Common myeloid progenitor, CD34-positive (primary cell): ENCODE results near the gene PHF2.

Source experiments
- CTCF ChIA-PET: fragments of 350-600 bp; sonication (Branson Sonifier 250); formaldehyde crosslinking; loops from one replicate; lab custom pipeline; 2021; ENCODE audit warnings: antibody characterized with exemption; lab: Charles Lee
- POLR2A ChIA-PET: fragments of 350-600 bp; sonication (Branson Sonifier 250); formaldehyde crosslinking; loops from one replicate; lab custom pipeline; 2021; ENCODE audit warnings: antibody characterized with exemption; lab: Charles Lee
- DNase-seq, 3 donors: peaks; one replicate each; pipeline versions ENCODE4 v3.0.0 to v3.0.0-alpha.2; 2013
- H3K27ac ChIP-seq, 2 experiments: 1 replicate in 1 of 2; 2 replicates in 1 of 2; pipeline ENCODE4 v1.7.0; 2013; ENCODE audit warnings: inconsistent platforms in 2 of 2, low read length in 2 of 2, mild to moderate bottlenecking in 2 of 2, low read depth in 1 of 2, moderate library complexity in 1 of 2; ENCODE audit not compliant: severe bottlenecking in 2 of 2, insufficient read depth in 1 of 2, poor library complexity in 1 of 2
- H3K27me3 ChIP-seq, 5 experiments: replicated peaks in 2 of 5; 1 replicate in 3 of 5; 2 replicates in 2 of 5; pipeline versions ENCODE4 v1.6.1 to v1.7.0; 2013; ENCODE audit warnings: low read length in 4 of 5, mild to moderate bottlenecking in 2 of 5, moderate library complexity in 2 of 5, inconsistent platforms in 1 of 5; ENCODE audit not compliant: insufficient read depth in 5 of 5, control insufficient read depth in 4 of 5
- H3K36me3 ChIP-seq, 4 experiments: 1 replicate in 2 of 4; 2 replicates in 2 of 4; pipeline versions ENCODE4 v1.6.1 to v1.7.0; 2013; ENCODE audit warnings: low read length in 3 of 4, control low read depth in 1 of 4, mild to moderate bottlenecking in 1 of 4; ENCODE audit not compliant: control insufficient read depth in 4 of 4, insufficient read depth in 4 of 4
- H3K4me1 ChIP-seq, 4 experiments: 1 replicate in 3 of 4; 2 replicates in 1 of 4; pipeline versions ENCODE4 v1.6.1 to v1.7.1; 2013; ENCODE audit warnings: low read length in 3 of 4, mild to moderate bottlenecking in 3 of 4, control low read depth in 1 of 4, inconsistent platforms in 1 of 4, moderate library complexity in 1 of 4; ENCODE audit not compliant: control insufficient read depth in 4 of 4, insufficient read depth in 4 of 4; ENCODE audit errors: control extremely low read depth in 1 of 4
- H3K4me3 ChIP-seq, 7 experiments: 1 replicate in 4 of 7; 2 replicates in 3 of 7; pipeline versions ENCODE4 v1.5.1 to v1.7.0; 2013; ENCODE audit warnings: mild to moderate bottlenecking in 7 of 7, low read length in 6 of 7, moderate library complexity in 6 of 7, inconsistent platforms in 2 of 7, low read depth in 2 of 7, control low read depth in 1 of 7; ENCODE audit not compliant: insufficient read depth in 4 of 7, control insufficient read depth in 1 of 7; ENCODE audit errors: extremely low read depth in 1 of 7
- H3K9me3 ChIP-seq, 5 experiments: 1 replicate in 4 of 5; 2 replicates in 1 of 5; pipeline versions ENCODE4 v1.6.1 to v1.7.1; 2013; ENCODE audit warnings: low read length in 4 of 5, mild to moderate bottlenecking in 2 of 5, inconsistent platforms in 1 of 5, low read depth in 1 of 5, moderate library complexity in 1 of 5; ENCODE audit not compliant: control insufficient read depth in 4 of 5, insufficient read depth in 2 of 5; ENCODE audit errors: control extremely low read depth in 1 of 5
- WGBS: methylation state at CpG from one replicate; pipeline ENCODE4 v1.1.5; 2013; ENCODE audit not compliant: insufficient coverage; 5-methylcytosine and 5-hydroxymethylcytosine counted together

The PHF2 gene

DNA sequence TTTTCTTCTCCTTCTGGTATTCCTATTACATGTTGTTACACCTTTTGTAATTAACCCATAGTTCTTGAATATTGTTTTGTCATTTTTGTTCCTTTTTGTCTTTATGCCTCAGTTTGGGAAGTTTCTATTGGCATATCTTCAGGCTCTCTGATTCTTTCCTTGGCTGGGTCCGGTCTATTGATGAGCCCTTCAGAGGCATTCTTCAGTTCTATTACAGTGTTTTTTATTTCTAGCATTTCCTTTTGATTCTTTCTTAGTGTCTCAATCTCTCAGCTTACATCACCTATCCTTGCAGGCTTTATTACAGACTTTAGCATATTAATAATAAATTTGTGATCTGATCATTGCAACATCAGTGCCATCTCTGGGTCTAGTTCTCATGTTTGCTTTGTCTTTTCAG, 33.8 kb downstream of the PHF2 start:
- WGBS: 80% methylated on average over 1 of the region's 1 CpG
- no peaks in the 10 kb centered on the region for H3K27me3 ChIP-seq
- no peak for DNase-seq
- H3K4me1 ChIP-seq: peaks cover 0 to 9% (median 3%) of the 10 kb centered on the region in 4 experiments
- POLR2A ChIA-PET: no interaction called here
- peaks cover 0 to 2% (median 0%) of the 10 kb centered on the region in 4 experiments for H3K36me3 ChIP-seq
- CTCF ChIA-PET: no interaction called here
- peaks cover 0 to 25% (median 4%) of the 10 kb centered on the region in 5 experiments for H3K9me3 ChIP-seq
- H3K4me3 ChIP-seq: no peak overlapping the region
- H3K27ac ChIP-seq: no peak overlapping the region

- no peak overlapping the region for H3K4me3 ChIP-seq
- no peak for DNase-seq
- peaks cover 0 to 9% (median 3%) of the 10 kb centered on the region in 4 experiments for H3K4me1 ChIP-seq
- H3K36me3 ChIP-seq: no peaks in the 10 kb centered on the region
- CTCF ChIA-PET: no interaction called here
- peaks cover 0 to 18% (median 4%) of the 10 kb centered on the region in 5 experiments for H3K9me3 ChIP-seq
- H3K27me3 ChIP-seq: no peaks in the 10 kb centered on the region
- POLR2A ChIA-PET: no interaction called here
- no CpG with 5 or more reads among the region's 2 CpGs for WGBS
- no peak overlapping the region for H3K27ac ChIP-seq
These were observed 35.8 kb downstream of the PHF2 start for GRCh38 chr9:93612052-93612795.

GRCh38 chr9:93612796-93613154, 36.4 kb downstream of the PHF2 start:
- Histone ChIP-seq H3K36me3 (no peaks in the 10 kb centered on the region), H3K4me1 (peaks cover 0 to 9% (median 3%) of the 10 kb centered on the region in 4 experiments), H3K27me3 (no peaks in the 10 kb centered on the region), H3K9me3 (peaks cover 0 to 17% (median 4%) of the 10 kb centered on the region in 5 experiments), H3K27ac (no peak overlapping the region), H3K4me3 (no peak overlapping the region)
- DNase-seq: peak in 2 of 3 donors; percentile 13 to 40
- WGBS: 50% methylated on average over 2 of the region's 5 CpGs
- CTCF ChIA-PET: no interaction called here
- POLR2A ChIA-PET: no interaction called here

- DNase-seq: no peak
These were observed 36.8 kb downstream of the PHF2 start for GRCh38 chr9:93613174-93613573.

DNA sequence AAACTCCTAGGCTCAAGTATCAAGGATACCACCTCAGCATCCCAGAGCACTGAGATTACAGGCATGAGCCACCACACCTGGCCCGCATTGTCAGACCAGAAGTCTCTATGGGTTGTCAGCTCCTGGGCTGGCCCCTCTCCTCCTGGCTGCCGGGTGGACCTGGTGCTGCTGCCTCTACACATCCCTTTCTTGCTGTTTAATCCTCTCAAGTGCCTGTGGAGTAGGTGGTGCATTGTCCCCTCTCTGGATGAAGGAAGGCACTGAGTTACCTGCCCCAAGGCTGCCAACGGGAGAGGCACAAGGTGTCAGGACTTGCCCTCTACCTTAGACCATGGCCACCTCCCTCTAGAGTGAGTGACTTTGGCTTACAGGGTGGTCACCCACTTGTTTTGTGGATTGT, 37.4 kb downstream of the PHF2 start:
- no peak overlapping the region for H3K4me3 ChIP-seq
- no peaks in the 10 kb centered on the region for H3K27me3 ChIP-seq
- H3K9me3 ChIP-seq: peaks cover 0 to 14% (median 4%) of the 10 kb centered on the region in 5 experiments
- WGBS: 50% methylated on average over 2 of the region's 3 CpGs
- H3K27ac ChIP-seq: no peak overlapping the region
- ChIA-PET POLR2A (interaction anchor here (0.6 kb wide), 1 partner anchor 53 kb away, joined by 4 read pairs; no protein-coding TSS in a partner anchor), CTCF (no interaction called here)
- DNase-seq: no peak
- peaks cover 0 to 9% (median 3%) of the 10 kb centered on the region in 4 experiments for H3K4me1 ChIP-seq
- H3K36me3 ChIP-seq: no peaks in the 10 kb centered on the region

More at GRCh38 chr9:93613174-93613573, 36.8 kb downstream of the PHF2 start:
- Histone ChIP-seq H3K4me3 (no peak overlapping the region), H3K9me3 (peaks cover 0 to 14% (median 4%) of the 10 kb centered on the region in 5 experiments), H3K36me3 (no peaks in the 10 kb centered on the region), H3K27ac (no peak overlapping the region), H3K27me3 (no peaks in the 10 kb centered on the region), H3K4me1 (peaks cover 0 to 9% (median 3%) of the 10 kb centered on the region in 4 experiments)
- POLR2A ChIA-PET: no interaction called here
- CTCF ChIA-PET: no interaction called here
- 96% methylated on average over 3 of the region's 5 CpGs for WGBS

DNA sequence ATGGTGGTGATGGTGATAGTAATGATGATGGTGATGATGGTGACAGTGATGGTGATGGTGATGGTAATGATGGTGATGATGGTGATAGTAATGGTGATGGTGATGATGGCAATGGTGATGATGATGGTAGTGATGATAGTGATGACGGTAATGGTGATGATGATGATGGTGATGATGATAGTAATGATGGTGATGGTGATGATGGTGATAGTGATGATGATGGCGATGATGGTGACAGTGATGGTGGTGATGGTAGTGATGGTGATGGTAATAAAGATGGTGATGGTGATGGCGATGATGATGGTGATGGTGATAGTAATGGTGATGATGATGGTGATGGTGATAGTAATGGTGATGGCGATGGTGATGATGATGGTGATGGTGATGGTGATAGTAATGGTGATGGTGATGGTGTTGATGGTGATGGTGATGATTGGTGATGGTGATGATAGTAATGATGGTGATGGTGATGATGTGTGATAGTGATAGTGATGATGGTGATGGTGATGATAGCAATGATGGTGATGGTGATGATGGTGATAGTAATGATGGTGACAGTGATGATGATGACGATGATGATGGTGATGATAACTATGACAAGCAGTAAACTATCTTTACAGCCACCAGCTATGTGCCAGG, 38.6 kb downstream of the PHF2 start:
- no peaks in the 10 kb centered on the region for H3K27me3 ChIP-seq
- POLR2A ChIA-PET: interaction anchor here (0.7 kb wide), 1 partner anchor 1538 kb away, joined by 3 read pairs; no protein-coding TSS in a partner anchor
- no peak overlapping the region for H3K27ac ChIP-seq
- no peak for DNase-seq
- 80% methylated on average over 5 of the region's 5 CpGs for WGBS
- CTCF ChIA-PET: interaction anchor here (0.8 kb wide), 1 partner anchor 11 kb away, joined by 3 read pairs; no protein-coding TSS in a partner anchor
- H3K4me3 ChIP-seq: no peak overlapping the region
- peaks cover 0 to 8% (median under 1%) of the 10 kb centered on the region in 5 experiments for H3K9me3 ChIP-seq
- H3K4me1 ChIP-seq: peaks cover 0 to 9% (median 3%) of the 10 kb centered on the region in 4 experiments
- H3K36me3 ChIP-seq: no peaks in the 10 kb centered on the region

GRCh38 chr9:93616044-93616443, 39.7 kb downstream of the PHF2 start:
- POLR2A ChIA-PET: no interaction called here
- 100% methylated on average over 1 of the region's 2 CpGs for WGBS

More at GRCh38 chr9:93616044-93616443, 39.7 kb downstream of the PHF2 start:
- H3K9me3 ChIP-seq: no peaks in the 10 kb centered on the region
- CTCF ChIA-PET: no interaction called here
- H3K4me1 ChIP-seq: peaks cover 0 to 9% (median 3%) of the 10 kb centered on the region in 4 experiments
- no peaks in the 10 kb centered on the region for H3K36me3 ChIP-seq
- no peak overlapping the region for H3K4me3 ChIP-seq
- no peaks in the 10 kb centered on the region for H3K27me3 ChIP-seq
- DNase-seq: no peak
- no peak overlapping the region for H3K27ac ChIP-seq
